Measurements from ENCODE around the gene ZNF385D.

DNA sequence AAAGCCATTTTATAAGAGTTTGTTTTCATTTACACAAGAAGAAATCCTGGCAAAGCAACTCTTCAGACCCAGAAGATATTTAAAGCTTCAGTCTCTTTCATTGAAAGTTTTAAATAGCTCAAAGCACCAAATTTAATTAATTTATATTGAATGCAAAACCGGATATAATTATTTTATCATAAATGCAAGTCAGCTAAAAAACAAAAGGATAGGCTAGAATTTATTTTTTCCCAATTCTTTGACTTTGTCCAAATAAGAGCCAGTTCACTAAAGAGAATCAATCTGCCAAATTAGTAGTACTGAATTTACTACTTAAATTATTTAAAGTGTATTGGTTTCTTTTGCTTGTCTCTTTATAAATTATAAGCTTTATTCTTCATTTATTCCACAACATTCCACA, 101.5 kb downstream of the ZNF385D start:
- TF ChIP-seq ZFP37 (CRISPR knock-in tag; IDR thresholded peaks at IDR 0.05; ENCODE audit: borderline replicate concordance) (no peak), NR2F1 (CRISPR knock-in tag; IDR thresholded peaks at IDR 0.05) (no peak), EP300 (IDR thresholded peaks at IDR 0.05; ENCODE audit: low read depth in 2 of 2, low read length in 2 of 2) (no peak), EP300 (CRISPR knock-in tag; IDR thresholded peaks at IDR 0.05; ENCODE audit: borderline replicate concordance) (no peak), ZNF335 (CRISPR knock-in tag; IDR thresholded peaks at IDR 0.05) (no peak), ZNF282 (IDR thresholded peaks at IDR 0.05; ENCODE audit: partially characterized antibody) (no peak)
- TF ChIP-seq, protein P1, sequence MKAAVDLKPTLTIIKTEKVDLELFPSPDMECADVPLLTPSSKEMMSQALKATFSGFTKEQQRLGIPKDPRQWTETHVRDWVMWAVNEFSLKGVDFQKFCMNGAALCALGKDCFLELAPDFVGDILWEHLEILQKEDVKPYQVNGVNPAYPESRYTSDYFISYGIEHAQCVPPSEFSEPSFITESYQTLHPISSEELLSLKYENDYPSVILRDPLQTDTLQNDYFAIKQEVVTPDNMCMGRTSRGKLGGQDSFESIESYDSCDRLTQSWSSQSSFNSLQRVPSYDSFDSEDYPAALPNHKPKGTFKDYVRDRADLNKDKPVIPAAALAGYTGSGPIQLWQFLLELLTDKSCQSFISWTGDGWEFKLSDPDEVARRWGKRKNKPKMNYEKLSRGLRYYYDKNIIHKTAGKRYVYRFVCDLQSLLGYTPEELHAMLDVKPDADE (CRISPR knock-in tag; IDR thresholded peaks at IDR 0.05), result no peak

Measured in HepG2 (cell line).